KOPT-K1 (cell line): ENCODE results near the gene RNH1.
A peak's percentile ranks its signal among the peaks of the same experiment; 100 is the strongest.

Source experiments
- H3K27ac ChIP-seq: fragments of 200-600 bp; sonication (generic); 2 replicates; pipeline ENCODE4 v1.5.1; 2016; ENCODE audit warnings: antibody characterized with exemption, mild to moderate bottlenecking, low read depth, low read length; ENCODE audit not compliant: poor library complexity, severe bottlenecking
- H3K36me3 ChIP-seq: fragments of 200-600 bp; sonication (generic); 2 replicates; pipeline ENCODE4 v1.5.1; 2017; ENCODE audit warnings: antibody characterized with exemption, mild to moderate bottlenecking, low read length, moderate library complexity; ENCODE audit not compliant: insufficient read depth
- H3K9me3 ChIP-seq: fragments of 200-600 bp; sonication (generic); 2 replicates; pipeline ENCODE4 v1.5.1; 2017; ENCODE audit warnings: antibody characterized with exemption, low read length, mild to moderate bottlenecking; ENCODE audit not compliant: insufficient read depth, poor library complexity, severe bottlenecking

The RNH1 gene

GRCh38 chr11:506995-507726 is at the start of gene RNH1:
Gene RNH1, minus strand, starts transcription at chr11:507242. Its CDS starts 5,080 bp downstream, at chr11:502162.
- peak within 1 kb of the TSS; percentile 98 for H3K27ac ChIP-seq
- no peaks in the 10 kb centered on the region for H3K9me3 ChIP-seq
- H3K36me3 ChIP-seq, result peaks cover 29% of the 10 kb centered on the region

GRCh38 chr11:555780-556661 is 49.0 kb upstream of the RNH1 start:
- Histone ChIP-seq H3K27ac (no peak overlapping the region), H3K9me3 (no peaks in the 10 kb centered on the region)

DNA sequence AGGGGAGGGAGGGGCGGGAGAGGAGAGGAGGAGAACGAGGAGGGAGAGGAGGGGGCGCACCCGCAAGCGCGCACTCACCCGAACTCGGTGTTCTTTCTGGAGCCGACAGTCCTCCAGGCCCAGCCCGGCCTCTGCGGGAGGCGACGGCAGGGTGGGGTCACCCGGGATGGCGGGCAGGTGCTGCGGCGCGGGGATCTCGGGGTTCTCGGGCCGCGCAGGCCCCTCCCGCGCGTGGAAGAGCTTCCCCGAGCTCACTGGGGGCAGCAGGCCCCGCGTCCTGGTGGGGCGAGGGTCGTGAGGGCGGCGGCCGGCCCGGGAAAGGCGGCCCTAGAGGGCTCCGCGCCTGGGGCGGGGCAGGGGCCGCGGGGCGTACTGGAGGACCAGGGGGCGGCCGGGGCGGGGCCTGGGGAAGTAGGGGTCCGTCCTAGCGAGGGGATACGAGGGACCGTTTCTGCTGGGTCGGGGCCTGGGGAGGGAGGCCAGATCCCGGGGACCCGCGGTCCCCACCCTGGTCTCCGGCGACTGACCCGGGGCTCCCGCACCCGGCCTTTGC is 48.3 kb upstream of the RNH1 start:
- Histone ChIP-seq H3K27ac (no peak overlapping the region), H3K9me3 (no peaks in the 10 kb centered on the region), H3K36me3 (no peaks in the 10 kb centered on the region)

More at GRCh38 chr11:555780-556661, 49.0 kb upstream of the RNH1 start:
- H3K36me3 ChIP-seq, result no peaks in the 10 kb centered on the region

- Histone ChIP-seq H3K36me3 (no peaks in the 10 kb centered on the region), H3K27ac (no peak overlapping the region), H3K9me3 (no peaks in the 10 kb centered on the region)
Observed at GRCh38 chr11:554428-555226, 47.6 kb upstream of the RNH1 start.

DNA sequence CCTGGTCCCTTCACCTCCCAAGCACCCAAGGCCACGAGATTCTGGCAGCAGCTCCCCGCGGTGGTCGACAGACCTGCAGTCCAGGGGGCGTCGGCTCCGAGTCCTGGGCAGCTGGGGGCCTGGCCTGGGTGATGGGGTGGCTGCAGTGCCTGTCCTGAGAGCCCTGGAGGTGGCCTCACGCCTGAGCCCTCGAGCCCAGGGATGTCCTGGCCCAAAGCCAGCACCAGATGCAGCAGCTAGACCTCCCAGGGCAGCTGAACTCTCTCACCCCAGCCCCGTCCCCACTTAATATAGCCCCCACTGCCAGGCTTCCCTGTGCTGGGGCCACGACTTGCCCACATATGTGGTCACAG is 46.9 kb upstream of the RNH1 start:
- H3K36me3 ChIP-seq, result no peaks in the 10 kb centered on the region
- H3K27ac ChIP-seq, result no peak overlapping the region
- H3K9me3 ChIP-seq, result no peaks in the 10 kb centered on the region

DNA sequence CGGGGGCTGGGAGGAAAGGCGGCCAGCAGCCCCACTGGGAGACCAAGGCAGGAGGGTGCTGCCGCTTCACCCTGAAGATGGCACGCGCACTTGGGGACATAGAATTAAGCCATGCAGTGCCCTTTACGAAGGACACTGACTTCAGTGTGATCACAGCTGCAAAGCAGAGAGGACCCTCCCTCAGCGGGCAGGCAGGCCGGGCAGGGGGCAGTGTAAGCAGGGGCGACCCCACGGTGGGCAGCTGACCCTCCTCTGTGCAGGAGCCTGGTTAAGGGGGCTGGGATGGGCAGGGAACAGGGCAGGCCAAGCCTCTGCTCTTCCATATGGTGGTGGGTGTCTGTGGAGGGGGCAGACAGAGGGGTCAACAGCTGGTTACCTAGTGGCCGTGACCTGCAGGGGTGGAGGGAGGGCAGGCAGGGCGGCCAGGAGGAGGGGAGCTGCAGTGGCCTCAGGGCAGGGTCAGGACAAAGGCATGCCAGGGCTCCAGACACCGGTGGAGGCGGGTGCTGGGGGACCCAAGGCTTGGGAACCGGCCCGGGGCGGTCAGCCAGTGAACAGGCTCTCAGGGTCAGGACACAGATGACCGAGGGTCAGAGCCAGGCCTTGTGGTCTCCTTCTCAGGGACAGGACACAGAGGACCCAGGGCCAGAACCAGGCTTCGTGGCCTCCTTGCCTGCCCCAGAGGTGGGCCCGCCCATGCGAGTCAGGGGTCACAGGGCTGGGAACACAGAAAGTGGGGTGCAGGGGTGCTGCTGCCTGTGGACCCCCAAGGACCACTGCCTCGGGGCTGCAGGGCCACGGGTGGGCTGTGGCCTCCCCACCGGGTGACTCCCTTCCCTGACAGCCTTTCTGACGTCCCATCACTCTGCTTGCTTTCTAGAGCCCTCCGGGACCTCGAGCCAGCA is 46.3 kb upstream of the RNH1 start:
- Histone ChIP-seq H3K36me3 (no peaks in the 10 kb centered on the region), H3K27ac (no peak overlapping the region), H3K9me3 (no peaks in the 10 kb centered on the region)

DNA sequence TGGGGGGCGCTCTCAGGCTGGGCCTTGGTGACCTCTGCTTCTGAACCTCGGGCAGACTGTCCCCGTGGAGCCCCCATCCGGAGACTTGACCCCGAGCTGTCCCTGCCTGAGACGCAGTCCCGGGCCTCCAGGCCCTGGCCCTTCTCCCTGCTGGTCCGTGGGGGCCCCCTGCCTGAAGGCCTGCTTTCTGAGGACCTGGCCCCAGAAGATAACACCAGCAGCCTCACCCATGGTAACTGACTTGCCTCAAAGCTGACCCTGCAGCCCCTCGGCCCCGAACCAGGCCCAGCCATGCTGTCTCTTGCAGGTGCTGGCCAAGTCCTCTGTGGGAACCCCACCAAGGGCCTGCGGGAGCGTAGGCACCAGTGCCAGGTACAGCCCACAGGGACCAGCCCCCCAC is 44.6 kb upstream of the RNH1 start:
- Histone ChIP-seq H3K27ac (no peak overlapping the region), H3K9me3 (no peaks in the 10 kb centered on the region)

DNA sequence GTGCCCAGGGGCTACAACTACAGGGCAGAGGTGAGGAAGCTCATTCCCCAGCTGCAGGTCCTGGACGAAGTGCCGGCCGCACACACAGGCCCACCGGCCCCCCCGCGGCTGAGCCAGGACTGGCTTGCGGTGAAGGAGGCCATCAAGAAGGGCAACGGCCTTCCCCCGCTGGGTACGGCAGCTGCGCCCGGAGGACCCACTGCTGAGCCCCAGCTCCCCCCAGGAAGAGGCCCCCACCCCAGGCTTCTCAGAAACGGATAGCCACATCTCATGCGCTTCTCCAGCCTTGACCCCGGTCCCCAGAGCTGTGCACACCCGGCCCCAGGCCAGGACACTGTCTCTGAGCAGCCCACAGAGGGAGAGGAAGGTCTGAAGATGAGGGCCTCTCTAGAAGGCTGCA is 44.1 kb upstream of the RNH1 start:
- H3K27ac ChIP-seq, result no peak overlapping the region
- H3K9me3 ChIP-seq, result no peaks in the 10 kb centered on the region
- no peaks in the 10 kb centered on the region for H3K36me3 ChIP-seq

More for the DNA sequence above, 44.6 kb upstream of the RNH1 start:
- no peaks in the 10 kb centered on the region for H3K36me3 ChIP-seq

DNA sequence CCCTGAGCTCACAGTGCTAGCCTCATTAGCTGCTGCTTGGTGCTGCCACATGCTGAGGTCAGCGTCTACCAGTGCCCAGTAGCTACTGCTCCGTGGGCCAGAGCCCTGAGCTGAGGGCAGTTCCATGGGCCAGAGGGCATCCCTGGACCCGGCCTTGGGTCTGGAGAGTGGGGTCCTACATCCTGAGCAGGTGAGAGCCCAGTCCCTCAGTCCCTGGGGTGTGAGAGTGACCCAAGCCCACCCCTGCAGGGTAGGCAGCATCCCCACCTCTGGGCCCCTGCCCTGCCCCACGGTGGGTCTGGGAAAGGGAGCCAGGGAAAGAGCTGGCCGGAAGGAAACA is 43.7 kb upstream of the RNH1 start:
- Histone ChIP-seq H3K27ac (no peak overlapping the region), H3K36me3 (no peaks in the 10 kb centered on the region), H3K9me3 (no peaks in the 10 kb centered on the region)

DNA sequence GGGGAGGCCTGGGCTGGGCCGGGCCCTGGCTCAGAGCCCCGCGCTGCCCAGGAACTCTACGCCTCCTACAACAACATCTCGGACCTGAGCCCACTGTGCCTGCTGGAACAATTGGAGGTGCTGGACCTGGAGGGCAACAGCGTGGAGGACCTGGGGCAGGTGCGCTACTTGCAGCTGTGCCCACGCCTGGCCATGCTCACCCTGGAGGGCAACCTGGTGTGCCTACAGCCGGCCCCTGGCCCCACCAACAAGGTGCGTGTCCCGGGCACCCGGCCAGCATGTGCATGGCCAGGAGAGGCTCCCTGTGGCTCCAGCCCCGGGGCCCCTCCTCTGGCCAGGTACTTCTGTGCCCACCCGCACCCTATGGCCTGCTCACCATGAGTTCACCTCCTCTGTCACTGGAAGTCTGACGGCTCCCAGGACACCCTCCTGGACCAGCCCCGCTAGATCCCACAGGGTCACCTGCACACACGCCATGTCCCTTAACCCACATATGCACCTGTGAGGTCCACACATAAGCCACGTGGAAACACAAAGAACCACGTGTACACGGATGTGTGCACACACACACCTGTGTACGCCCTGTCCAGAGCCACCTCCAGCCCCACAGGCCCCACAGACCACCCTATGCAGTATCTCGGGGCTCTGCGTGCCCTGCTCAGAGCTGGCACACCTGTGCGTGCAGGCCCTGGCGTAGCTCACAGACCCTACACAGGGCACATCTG is 43.1 kb upstream of the RNH1 start:
- Histone ChIP-seq H3K27ac (no peak overlapping the region), H3K36me3 (no peaks in the 10 kb centered on the region), H3K9me3 (no peaks in the 10 kb centered on the region)

DNA sequence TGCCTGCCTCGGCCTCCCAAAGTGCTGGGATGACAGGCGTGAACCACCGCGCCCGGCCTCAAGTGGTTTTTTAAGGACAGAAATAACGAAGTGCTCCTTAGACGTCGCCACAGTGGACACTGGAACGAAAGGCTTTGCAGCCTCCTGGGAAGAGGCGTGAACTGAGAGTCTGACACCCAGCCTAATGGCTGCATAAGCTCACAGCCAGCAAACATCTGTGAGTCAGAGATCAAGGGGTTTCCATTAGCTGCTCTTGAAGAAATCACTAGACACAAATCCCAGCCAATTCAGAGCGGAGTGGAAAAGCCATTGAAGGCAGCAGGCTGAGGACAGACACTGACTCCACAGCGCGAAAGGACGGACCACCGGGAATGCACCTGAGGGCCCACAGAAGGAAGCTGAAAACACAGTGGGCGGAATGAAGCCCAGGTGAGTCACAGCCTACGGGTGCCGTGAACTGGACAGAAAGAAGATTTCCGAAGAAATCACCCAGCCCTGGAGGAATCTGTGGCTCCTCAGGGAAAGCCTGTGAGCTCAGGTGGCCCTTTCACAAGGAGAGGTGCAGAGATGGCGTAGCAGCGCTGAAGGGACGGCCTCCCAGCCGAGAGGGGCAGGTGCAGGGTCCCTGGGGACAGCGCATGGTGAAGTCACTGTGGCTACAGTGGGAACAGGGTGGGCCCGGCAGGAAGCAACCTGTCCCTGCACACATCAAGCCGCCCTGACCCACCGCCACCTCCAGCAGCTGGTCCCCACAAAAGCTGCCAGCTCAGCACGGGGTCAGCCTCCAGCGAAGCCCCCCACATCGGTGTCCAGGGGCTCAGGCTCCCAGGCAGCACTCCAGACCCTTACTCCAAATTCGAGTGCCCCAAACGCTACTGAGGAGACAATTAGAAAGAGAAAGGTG is 41.9 kb upstream of the RNH1 start:
- Histone ChIP-seq H3K27ac (no peak overlapping the region), H3K9me3 (no peaks in the 10 kb centered on the region), H3K36me3 (no peaks in the 10 kb centered on the region)

DNA sequence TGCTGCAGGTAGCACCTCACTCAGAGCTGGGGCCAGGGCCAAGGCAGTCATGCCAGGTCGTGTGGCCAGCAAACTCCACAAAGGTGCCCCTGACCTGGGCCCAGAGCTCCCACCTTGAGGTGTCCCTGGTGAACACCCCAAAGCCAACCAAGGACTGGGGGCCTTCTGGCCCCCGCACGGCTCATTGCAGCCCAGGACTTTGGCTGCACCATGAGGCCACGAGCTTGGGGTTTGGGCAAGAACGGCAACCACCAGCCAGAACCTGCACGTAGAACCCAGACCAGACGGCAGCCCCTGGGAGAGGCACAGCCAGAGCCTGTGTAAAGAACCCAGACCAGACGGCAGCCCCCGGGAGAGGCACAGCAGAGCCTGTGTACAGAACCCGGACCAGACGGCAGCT is 38.1 kb upstream of the RNH1 start:
- Histone ChIP-seq H3K9me3 (no peaks in the 10 kb centered on the region), H3K27ac (no peak overlapping the region), H3K36me3 (no peaks in the 10 kb centered on the region)

- no peaks in the 10 kb centered on the region for H3K36me3 ChIP-seq
- H3K27ac ChIP-seq, result no peak overlapping the region
- no peaks in the 10 kb centered on the region for H3K9me3 ChIP-seq
Observed at GRCh38 chr11:544817-545166, 37.8 kb upstream of the RNH1 start.
